ENCODE data around the gene YWHAE.

- no peak for TF ChIP-seq CTCF (IDR thresholded peaks at IDR 0.05)
- no peak for TF ChIP-seq POLR2A (IDR thresholded peaks at IDR 0.05)
- no peak for TF ChIP-seq POLR2AphosphoS5 (IDR thresholded peaks at IDR 0.05)
Observed at GRCh38 chr17:1374431-1375177, 25.4 kb downstream of the YWHAE start.
